Keratinocyte (primary cell): Measurements from ENCODE around the gene ZNF362.

ENCODE experiments used
- EZH2 ChIP-seq: IDR thresholded peaks from one replicate; pipeline ENCODE4 v1.6.1; 2012; ENCODE audit warnings: inconsistent platforms, mild to moderate bottlenecking, low read length, moderate library complexity
- TF ChIP-seq, protein P1 (sequence below), 3 experiments: IDR thresholded peaks in 1 of 3; conservative IDR thresholded peaks in 1 of 3; optimal IDR thresholded peaks in 1 of 3; 2 replicates in 2 of 3; 3 replicates in 1 of 3; pipeline versions ENCODE3 to v1.5.1; 2011; ENCODE audit warnings: low read length in 3 of 3, mild to moderate bottlenecking in 3 of 3, moderate library complexity in 2 of 3, control low read depth in 1 of 3, inconsistent platforms in 1 of 3; ENCODE audit not compliant: insufficient read depth in 2 of 3; ENCODE audit errors: extremely low read depth in 1 of 3

- TF ChIP-seq, protein P1, sequence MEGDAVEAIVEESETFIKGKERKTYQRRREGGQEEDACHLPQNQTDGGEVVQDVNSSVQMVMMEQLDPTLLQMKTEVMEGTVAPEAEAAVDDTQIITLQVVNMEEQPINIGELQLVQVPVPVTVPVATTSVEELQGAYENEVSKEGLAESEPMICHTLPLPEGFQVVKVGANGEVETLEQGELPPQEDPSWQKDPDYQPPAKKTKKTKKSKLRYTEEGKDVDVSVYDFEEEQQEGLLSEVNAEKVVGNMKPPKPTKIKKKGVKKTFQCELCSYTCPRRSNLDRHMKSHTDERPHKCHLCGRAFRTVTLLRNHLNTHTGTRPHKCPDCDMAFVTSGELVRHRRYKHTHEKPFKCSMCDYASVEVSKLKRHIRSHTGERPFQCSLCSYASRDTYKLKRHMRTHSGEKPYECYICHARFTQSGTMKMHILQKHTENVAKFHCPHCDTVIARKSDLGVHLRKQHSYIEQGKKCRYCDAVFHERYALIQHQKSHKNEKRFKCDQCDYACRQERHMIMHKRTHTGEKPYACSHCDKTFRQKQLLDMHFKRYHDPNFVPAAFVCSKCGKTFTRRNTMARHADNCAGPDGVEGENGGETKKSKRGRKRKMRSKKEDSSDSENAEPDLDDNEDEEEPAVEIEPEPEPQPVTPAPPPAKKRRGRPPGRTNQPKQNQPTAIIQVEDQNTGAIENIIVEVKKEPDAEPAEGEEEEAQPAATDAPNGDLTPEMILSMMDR (optimal IDR thresholded peaks at IDR 0.05 in 1 of 3, IDR thresholded peaks at IDR 0.05 in 1 of 3, conservative IDR thresholded peaks at IDR 0.05 in 1 of 3; ENCODE audit: extremely low read depth in 1 of 3, insufficient read depth in 2 of 3, low read length in 3 of 3), result no peak
- no peak for TF ChIP-seq EZH2
Measured at GRCh38 chr1:33269621-33270020, 13.3 kb downstream of the ZNF362 start.
